HG03354 (cell line): ENCODE measurements around the gene LRRFIP2.
"Not testable (repeated sequence)": the region's sequence is repeated elsewhere in the genome, so short reads cannot be mapped to it uniquely, and the experiment has no call there.

Experiments
- ATAC-seq: cut with Tn5 transposase; IDR thresholded peaks from one replicate; pipeline ENCODE4 v1.9.1; 2021; ENCODE audit warnings: mild to moderate bottlenecking; ENCODE audit not compliant: unreplicated experiment, poor library complexity, severe bottlenecking

LRRFIP2 gene, protein sequence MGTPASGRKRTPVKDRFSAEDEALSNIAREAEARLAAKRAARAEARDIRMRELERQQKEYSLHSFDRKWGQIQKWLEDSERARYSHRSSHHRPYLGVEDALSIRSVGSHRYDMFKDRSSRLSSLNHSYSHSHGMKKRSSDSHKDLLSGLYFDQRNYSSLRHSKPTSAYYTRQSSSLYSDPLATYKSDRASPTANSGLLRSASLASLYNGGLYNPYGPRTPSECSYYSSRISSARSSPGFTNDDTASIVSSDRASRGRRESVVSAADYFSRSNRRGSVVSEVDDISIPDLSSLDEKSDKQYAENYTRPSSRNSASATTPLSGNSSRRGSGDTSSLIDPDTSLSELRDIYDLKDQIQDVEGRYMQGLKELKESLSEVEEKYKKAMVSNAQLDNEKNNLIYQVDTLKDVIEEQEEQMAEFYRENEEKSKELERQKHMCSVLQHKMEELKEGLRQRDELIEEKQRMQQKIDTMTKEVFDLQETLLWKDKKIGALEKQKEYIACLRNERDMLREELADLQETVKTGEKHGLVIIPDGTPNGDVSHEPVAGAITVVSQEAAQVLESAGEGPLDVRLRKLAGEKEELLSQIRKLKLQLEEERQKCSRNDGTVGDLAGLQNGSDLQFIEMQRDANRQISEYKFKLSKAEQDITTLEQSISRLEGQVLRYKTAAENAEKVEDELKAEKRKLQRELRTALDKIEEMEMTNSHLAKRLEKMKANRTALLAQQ

GRCh38 chr3:37174532-37175126, at the start of gene LRRFIP2:
LRRFIP2 (minus strand) TSS chr3:37174582; CDS start chr3:37148983, 25,599 bp downstream.
- ATAC-seq = peak; percentile 34

- ATAC-seq = no peak
Measured at GRCh38 chr3:37223576-37223975, 49.2 kb upstream of the LRRFIP2 start.

- no peak for ATAC-seq
Measured at GRCh38 chr3:37223141-37223558, 48.8 kb upstream of the LRRFIP2 start.

GRCh38 chr3:37222542-37222941, 48.2 kb upstream of the LRRFIP2 start:
- not testable (repeated sequence) for ATAC-seq

- no peak for ATAC-seq
Measured at GRCh38 chr3:37221407-37221806, 47.0 kb upstream of the LRRFIP2 start.

GRCh38 chr3:37219266-37219665, 44.9 kb upstream of the LRRFIP2 start:
- no peak for ATAC-seq

DNA sequence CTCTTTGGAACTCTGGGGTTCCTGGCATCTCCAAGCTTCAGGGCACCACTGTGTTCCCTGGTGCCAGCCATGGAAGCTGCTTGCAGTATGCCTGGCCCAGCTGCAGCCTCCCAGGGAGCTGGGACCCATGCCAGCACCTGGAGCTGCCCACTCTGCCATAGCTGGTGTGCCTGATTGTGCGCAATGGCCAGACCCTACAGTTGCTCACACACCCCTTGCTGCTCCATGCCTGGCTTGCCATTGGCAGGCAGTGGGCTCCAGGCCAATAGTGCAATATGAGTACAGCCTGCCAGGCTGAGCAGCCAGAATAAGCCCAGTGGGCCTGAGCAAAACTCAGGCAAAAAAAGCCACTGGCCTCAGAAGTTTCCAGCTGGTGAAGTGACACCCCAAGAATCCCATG, 43.8 kb upstream of the LRRFIP2 start:
- no peak for ATAC-seq

DNA sequence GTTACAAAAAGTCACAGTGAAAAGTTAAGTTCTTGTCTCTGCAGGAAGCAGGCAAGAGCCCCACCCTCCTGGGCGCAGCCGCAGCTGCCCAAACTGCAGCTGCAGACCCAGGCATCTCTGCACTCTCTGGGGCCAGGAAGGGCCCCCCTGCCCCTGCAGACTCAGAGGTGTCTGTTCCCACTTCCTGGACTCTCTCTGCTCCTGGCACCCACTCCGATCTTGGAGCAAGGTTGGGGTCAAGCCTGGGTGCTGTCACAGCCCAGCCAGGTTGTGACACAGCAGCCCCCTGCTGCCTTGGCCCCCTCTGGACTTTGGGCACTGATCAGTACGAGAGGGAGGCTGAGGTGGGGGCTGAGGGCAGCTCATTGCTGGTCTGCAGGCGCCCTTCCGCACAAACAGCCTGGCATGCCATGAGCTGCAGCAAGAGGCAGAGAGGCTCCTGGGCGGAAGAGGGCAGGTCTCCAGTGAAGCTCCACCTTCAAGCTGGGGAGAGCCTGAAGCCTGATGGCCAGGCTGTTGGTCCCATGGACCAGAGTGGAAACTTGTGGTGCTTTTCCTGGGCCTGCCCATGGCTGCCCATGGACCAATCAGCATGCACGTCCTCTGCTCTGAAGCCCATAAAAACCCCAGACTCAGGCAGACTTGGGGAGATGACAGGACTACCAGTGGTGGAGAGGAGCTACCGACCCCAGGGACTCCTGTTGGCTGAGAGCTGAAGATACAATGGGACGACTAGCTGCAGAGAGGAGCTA, 42.9 kb upstream of the LRRFIP2 start:
- ATAC-seq = no peak

DNA sequence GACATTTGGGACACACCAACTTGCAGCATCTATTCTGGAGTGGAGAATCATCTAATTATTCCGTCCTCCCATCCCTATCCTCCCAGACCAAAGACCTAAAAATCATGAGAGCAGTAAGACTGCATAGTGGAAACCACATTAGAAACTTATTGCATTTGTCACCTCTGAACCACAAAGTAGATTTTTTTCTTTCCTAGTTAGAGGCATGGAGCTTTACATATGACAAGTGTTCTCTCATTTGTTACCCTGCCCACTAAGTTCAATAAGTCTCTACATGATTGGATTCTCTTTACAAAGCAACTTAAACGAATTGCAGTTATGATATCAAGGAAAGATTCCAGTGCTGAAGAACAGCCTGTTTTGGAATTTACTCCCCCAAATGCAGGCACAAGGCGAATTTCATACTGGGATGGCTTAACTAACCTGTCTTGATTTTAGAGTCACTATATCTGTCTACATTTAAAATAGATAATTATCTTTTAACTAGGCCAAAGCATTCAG, 42.3 kb upstream of the LRRFIP2 start:
- no peak for ATAC-seq

GRCh38 chr3:37214076-37214475, 39.7 kb upstream of the LRRFIP2 start:
- no peak for ATAC-seq

GRCh38 chr3:37210230-37210629, 35.8 kb upstream of the LRRFIP2 start:
- ATAC-seq = no peak

- ATAC-seq = not testable (repeated sequence)
Measured at GRCh38 chr3:37208576-37208975, 34.2 kb upstream of the LRRFIP2 start.

GRCh38 chr3:37208008-37208407, 33.6 kb upstream of the LRRFIP2 start:
- ATAC-seq = not testable (repeated sequence)

GRCh38 chr3:37206041-37206440, 31.7 kb upstream of the LRRFIP2 start:
- ATAC-seq = not testable (repeated sequence)

GRCh38 chr3:37204314-37204713, 29.9 kb upstream of the LRRFIP2 start:
- ATAC-seq = no peak

GRCh38 chr3:37202035-37202434, 27.7 kb upstream of the LRRFIP2 start:
- ATAC-seq = no peak

GRCh38 chr3:37200141-37200540, 25.8 kb upstream of the LRRFIP2 start:
- no peak for ATAC-seq

- no peak for ATAC-seq
Measured at GRCh38 chr3:37198996-37199395, 24.6 kb upstream of the LRRFIP2 start.

DNA sequence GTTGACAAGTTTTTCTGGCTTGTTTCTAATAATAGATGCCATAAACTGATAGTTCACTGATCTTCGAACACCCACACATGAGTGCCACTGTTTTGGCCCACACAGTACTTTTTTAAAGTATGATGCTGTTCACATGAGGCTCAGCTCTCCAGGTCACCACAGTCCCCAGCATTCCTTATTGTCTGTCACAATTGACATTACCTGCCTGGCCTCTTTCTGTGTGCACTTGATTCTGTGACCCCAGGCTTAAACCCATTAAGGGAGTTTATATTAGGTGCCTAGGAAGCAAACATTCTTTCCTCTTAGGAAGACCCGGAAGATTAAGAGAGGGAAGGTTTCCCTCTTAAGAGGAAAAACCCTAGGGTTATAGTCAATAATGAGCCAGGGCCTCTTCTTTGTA, 24.2 kb upstream of the LRRFIP2 start:
- ATAC-seq = no peak
